CMK (cell line): ENCODE measurements around the gene PGAP2.

Source experiments
- DNase-seq: peaks from one replicate; pipeline ENCODE4 v3.0.0-alpha.2; 2010; ENCODE audit warnings: low read depth

The PGAP2 gene

DNA sequence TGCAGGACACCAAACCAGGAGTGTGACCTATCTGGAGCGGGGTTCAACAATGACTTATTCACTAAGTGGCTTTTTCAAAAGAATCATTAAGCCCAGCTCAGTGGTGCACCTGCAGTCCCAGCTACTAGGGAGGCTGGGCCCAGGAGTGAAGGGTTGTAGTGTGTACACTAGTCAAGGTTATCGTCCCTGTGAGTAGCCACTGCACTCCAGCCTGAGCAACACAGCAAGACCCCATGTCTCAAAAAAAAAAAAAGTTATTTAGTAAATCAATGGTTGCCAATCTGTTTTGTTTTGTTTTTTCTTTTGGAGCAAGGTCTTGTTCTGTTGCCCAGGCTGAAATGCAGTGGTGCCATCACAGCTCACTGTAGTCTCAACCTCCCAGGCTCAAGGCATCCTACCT is 24.5 kb downstream of the PGAP2 start:
- no peak for DNase-seq

GRCh38 chr11:3833449-3833848 is 25.1 kb downstream of the PGAP2 start:
- DNase-seq: no peak

- DNase-seq: no peak
Observed at GRCh38 chr11:3834349-3834663, 25.9 kb downstream of the PGAP2 start.

DNA sequence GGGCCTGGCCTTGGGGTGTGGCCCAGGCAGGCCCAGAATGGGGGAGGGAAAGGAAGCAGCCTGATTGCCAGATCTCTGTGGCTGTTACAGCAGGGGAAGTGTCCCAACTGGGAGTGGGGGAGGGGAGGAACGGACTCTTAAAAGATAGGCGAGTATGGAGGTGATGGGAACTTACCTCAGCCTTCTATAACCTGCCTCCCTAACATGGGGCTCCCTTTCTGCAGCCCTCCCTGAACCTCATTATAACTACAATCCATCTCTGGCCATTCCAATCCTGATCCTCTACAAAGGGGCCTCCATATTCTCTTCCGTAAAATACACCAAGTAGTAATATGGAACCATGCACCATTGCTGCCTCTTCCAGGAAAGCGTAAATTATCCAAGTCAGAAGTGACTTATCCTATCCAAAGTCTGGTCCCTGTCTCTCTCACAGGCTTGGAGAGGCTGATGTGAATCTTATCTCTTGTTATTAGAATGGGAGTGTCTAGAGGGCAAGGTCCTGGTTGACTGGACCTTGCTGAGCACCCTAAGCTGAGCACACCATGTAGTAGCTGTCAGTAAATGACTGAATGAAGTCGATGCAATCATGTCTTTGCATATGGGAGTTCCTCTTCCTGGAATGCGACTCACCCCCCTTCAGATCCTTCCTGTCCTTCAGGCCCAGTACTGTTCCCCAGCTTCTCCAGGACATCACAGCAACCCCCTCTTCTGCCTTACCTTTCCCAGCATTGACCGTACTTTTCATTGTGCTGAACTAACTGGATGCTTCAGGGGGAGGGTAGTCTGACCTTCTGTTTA is 26.5 kb downstream of the PGAP2 start:
- DNase-seq: peak; percentile 80

GRCh38 chr11:3835751-3836150 is 27.4 kb downstream of the PGAP2 start:
- no peak for DNase-seq

DNA sequence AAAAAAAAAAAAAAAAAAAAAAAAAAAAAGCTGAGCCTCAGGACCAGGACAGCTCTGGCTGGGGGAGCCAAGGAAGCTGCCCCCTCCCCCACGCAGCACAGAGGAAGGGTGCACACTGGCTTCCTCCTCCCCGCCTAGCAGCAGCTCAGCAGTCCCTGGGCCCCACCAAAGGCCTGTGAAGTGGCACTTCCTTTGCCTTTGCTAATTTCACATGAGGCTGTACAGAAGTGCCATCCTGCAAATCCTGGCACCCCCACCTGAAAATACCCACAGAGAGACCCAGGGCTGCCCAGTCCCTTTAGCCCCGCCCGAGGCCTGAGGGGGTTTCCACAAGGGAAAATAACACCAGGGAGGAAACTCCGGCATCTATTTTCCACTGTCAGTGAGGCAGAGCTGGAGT is 28.5 kb downstream of the PGAP2 start:
- no peak for DNase-seq

DNA sequence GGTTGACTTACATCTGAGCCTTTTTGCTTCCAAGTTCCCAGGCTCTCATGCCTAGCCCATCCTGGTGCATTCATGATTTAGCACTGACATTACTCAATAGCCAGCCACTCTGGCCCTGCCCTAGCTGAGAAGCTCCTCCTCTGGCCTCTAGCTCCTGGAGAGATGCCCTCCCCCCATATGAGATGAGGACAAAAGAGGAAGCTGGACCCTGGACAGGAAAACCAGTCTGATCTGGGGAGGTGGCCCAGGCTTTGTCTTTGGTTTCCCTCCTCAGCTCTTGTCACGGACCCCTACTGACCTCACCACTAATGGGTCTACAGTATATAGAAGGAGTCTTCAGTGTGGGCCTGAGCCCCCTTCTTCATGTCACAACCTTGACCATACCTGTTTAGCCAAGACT is 29.4 kb downstream of the PGAP2 start:
- DNase-seq: no peak

GRCh38 chr11:3838504-3838903 is 30.1 kb downstream of the PGAP2 start:
- no peak for DNase-seq

- no peak for DNase-seq
Observed at GRCh38 chr11:3840004-3840869, 31.9 kb downstream of the PGAP2 start.

- DNase-seq: peak; percentile 77
Observed at GRCh38 chr11:3840870-3841425, 32.6 kb downstream of the PGAP2 start, which contains the start of gene RHOG. TSS of gene RHOG (minus strand) at chr11:3840959. CDS start at chr11:3828138, 12,821 bp downstream.

- DNase-seq: peak; percentile 73
Observed at GRCh38 chr11:3841426-3842350, 33.3 kb downstream of the PGAP2 start.

DNA sequence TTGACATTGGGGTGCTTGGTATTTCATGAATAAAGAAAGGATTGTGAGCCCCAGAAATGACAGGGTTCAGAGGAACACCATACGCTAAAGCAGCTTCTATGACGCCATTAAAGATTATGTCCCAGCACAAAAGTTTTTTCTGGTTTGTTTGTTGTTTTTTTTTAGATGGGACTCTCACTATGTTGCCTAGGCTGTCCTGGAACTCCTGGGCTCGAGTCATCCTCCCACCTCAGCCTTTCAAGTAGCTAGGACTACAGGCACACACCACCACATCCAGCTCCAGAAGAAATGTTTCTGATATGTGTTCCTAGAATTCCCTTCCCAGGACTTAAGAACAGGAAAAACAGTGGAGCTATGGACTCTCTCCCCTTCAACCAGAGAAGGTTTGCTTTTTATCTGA is 35.0 kb downstream of the PGAP2 start:
- no peak for DNase-seq

DNA sequence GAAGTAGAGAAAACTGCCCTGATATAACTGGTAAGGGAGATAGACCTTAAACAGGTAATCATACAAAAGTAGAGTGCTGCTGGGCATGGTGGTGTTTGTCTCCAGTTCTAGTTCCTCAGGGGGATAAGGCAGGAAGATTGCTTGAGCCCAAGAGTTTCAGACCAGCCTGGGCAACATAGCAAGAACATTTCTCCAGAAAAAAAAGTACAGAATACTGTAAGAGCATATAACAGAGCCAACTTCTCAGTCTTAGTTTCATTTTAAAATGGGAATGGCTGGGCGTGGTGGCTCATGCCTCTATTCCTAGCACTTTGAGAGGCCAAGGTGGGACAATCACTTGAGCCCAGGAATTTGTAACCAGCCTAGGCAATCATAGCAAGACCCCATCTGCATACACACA is 36.9 kb downstream of the PGAP2 start:
- DNase-seq: no peak

DNA sequence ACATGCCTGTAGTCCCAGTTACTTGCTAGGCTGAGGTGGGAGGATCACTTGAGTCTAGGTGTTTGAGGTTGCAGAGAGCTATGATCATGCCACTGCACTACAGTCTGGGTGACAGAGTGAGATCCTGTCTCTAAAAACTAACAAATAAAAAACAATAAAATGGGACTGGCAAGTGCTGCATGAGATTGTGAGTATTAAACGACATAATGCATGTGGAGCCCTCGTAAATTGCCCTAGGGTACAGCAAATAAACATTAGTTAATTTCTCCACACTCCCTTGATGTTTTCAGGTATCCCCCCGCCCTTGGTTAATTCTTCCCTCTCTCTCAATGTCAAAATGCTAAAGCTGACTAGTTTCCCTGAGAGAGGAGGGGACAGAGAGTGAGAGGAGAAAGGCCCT is 37.3 kb downstream of the PGAP2 start:
- no peak for DNase-seq

DNA sequence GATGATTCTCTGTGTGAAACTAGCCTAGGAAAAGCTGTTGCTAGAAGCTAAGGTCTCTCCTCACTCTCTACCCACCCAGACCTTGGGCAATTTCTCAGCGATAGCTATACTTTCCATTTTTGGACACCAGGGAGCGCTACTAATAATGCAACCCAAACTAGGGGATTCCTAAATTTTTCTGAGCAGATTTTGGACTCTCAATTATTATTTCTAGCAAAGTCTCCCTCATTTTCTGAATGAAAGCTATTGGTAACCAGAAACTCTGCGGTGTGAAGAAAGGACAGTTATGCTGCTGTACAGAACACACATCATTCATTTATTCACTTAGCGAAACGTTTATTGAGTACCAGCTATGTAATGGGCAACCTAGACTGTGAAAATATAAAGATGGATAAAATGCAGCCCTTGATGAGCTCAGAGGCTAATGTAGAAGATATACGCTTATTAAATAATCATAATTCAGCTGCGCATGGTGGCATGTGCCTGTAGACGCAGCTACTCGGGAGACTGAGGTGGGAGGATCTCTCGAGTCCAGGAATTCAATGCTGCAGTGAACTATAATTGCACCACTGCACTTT is 41.0 kb downstream of the PGAP2 start:
- no peak for DNase-seq

DNA sequence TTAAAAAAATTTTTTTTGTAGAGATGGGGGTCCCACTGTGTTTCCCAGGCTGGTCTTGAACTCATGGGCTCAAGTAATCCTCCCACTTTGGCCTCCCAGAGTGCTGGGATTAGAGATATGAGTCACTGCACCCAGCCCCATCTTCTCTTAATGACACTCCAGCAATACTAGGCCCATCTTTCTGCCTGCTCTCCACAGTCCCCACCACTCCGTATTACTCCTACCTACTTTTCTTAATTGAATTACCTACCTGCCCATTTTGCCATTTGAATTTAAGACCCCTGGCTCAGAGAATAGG is 45.1 kb downstream of the PGAP2 start:
- no peak for DNase-seq

GRCh38 chr11:3853899-3854659 is 45.7 kb downstream of the PGAP2 start:
- DNase-seq: no peak

DNA sequence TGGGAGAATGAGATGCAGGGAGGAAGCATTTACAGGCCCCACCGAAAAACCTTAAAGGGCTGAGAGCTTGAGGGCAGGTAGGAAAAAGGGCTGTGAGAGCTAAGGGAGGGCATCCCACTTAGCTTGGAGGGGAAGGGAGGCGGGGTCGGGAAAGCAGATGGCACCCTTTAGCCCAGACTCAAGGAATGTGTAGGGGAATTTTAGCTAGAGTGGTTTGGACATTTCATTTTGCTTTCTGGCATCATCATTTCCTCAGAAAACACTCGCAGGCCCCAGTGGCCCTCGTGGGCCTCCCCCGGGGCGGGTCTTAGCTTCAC is 46.3 kb downstream of the PGAP2 start:
- no peak for DNase-seq

- DNase-seq: no peak
Observed at GRCh38 chr11:3854977-3855807, 46.8 kb downstream of the PGAP2 start, which contains the start of gene STIM1. TSS of gene STIM1 (plus strand) at chr11:3855664. CDS start at chr11:3856271, 607 bp downstream.

GRCh38 chr11:3855808-3856491 is 47.6 kb downstream of the PGAP2 start:
- no peak for DNase-seq
